Pons (tissue), 1 donor: ENCODE measurements around the gene PDYN.
A peak's percentile ranks its signal among the peaks of the same experiment; 100 is the strongest.

ENCODE experiments used
- DNase-seq: peaks from one replicate; pipeline ENCODE4 v3.0.0-alpha.2; 2016; ENCODE audit warnings: low spot score

PDYN gene

DNA sequence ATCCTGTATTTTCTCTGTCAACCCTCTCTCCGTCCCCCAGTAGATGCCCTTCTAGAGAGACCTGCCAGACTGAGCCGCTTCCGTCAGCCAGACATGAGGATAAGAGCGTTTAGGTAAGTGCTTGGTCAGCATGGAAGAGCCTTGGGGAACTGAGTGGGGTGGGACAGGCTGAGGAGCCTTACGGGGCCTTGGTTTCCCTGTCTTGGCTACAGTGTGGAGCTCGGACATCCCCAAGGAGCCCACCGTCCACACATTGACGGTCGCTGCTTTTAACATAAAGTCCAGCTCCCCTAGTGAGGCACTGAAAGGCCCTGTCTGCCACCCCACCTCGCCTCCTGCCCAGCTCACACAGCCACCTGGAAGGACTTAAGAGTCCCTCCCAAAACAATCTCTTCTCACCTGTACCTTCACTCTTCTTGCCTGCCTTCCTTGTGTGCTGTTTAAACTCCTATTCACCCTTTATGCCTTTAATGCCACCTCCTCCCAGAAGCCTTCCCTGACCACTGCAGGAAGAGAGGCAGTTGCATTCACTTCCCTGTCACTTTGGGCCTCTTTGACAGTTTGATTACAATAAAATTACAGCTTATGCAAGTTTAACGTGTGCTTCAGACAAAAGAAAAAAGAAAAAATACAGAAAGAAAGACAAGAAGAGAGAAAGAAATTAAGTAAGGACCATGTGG is 42.3 kb downstream of the PDYN start:
- DNase-seq: no peak

DNA sequence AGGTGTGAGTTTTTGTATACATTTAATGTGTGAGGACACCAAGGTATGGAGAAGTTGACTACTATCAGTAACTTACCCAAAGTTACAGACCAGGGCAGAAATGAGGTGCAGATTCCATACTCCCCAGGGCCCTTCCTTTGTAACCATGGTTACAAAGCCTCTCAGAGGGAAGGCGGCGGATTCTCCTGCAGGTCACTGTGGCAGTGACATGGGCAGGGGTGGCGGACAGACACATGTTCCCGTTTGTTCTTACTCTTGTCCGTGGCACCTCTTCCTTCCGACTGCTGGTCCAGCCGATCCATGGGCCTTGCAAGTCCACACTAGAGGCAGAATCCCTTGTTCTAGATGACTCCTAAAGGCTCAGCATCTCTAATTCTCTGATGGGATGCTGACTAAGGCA is 43.0 kb downstream of the PDYN start:
- DNase-seq: no peak

- DNase-seq: peak; percentile 40
These were observed 44.3 kb downstream of the PDYN start for GRCh38 chr20:1949347-1950100.

GRCh38 chr20:1947535-1947846 is 46.4 kb downstream of the PDYN start:
- no peak for DNase-seq

- peak; percentile 67 for DNase-seq
These were observed 46.9 kb downstream of the PDYN start for GRCh38 chr20:1946762-1947534.

DNA sequence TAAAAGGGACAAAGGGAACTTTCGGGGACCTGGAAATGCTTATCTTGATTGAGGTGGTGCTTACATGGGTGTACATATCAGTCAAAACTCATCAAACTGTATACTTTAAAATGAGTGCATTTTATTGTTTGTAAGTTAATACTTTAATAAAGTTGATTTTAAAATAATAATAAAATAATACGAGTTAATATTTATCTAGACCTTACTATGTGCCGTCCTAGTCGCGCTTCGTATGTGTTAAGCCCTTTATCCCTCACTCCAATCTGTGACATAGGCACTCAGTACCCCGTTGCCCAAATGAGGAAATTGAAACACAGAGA is 47.5 kb downstream of the PDYN start:
- no peak for DNase-seq

- DNase-seq: no peak
These were observed 48.2 kb downstream of the PDYN start for GRCh38 chr20:1945660-1946059.

GRCh38 chr20:1945134-1945618 is 48.7 kb downstream of the PDYN start:
- DNase-seq: peak; percentile 88

- DNase-seq: no peak
These were observed 49.3 kb downstream of the PDYN start for GRCh38 chr20:1944345-1945091.

DNA sequence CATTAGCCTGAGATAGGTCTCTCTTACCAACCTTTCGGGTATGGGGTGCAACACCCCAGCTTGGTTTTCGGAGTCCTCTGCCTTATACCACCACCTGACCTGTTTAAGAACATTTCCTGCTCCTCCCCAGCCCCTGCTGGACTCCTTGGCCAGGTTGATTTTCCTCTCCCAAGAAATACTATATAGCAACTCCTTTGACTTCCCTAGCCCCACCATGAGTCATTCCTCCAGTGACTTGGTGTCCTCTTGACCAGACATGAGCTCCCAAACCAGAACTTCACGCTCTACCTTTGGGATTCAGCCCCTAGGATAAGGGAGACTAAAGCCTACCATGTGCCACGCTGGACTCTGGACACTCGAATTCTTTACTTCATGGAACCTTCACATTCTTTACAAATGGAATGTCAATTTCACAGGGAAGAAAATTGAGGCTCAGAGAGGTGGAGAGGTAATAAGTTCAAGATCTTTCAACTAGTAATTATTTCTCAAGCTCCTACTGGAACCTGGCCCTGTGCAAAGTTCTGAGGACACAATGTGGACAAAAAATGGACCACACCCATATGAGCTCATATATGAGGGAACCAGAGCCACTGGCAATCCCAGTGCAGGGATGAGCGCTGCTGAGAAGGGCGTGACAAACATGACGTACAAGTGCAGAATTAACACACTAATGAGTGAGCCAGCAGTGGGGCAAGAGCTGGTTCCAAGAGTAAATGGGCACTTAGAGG is 50.4 kb downstream of the PDYN start:
- no peak for DNase-seq

- no peak for DNase-seq
These were observed 51.2 kb downstream of the PDYN start for GRCh38 chr20:1942486-1943274.

DNA sequence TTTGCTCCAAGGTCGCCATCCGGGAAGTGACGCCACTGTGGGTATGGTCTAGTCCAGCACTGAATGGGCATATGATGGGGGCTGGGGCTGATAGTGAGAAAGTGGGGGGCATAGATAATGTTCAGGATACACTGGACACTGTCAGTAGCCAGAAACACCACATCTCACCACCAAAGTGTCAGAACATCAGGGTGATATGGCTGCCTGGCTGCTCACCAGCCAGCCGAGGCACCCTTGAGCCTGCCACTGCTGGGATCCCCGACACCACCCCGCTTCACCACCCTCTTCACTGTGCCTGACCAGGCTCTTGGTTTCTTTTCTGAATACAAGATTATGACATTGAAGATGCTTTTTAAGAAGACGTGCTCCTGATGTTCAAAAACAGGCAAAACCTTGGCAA is 51.8 kb downstream of the PDYN start:
- no peak for DNase-seq

DNA sequence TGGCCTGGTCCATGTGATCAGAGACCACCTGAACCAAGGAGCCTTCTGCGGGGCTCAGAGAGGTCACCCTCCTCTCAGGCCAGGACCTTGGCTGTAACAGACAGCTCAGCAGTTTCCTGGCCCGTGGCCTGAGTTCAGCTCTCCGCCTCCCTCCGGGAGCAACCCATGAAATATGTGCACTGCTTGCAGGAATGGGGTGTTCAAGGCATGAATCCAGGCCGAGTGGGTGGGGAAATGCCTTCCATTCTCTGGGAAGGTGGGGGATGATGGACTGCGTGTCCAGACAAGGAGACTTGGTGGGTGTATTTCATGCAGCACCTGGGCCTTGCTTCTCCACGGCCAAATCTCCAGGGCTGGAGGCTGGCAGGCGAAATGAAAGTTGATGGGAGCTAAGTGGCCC is 52.6 kb downstream of the PDYN start:
- DNase-seq: no peak

DNA sequence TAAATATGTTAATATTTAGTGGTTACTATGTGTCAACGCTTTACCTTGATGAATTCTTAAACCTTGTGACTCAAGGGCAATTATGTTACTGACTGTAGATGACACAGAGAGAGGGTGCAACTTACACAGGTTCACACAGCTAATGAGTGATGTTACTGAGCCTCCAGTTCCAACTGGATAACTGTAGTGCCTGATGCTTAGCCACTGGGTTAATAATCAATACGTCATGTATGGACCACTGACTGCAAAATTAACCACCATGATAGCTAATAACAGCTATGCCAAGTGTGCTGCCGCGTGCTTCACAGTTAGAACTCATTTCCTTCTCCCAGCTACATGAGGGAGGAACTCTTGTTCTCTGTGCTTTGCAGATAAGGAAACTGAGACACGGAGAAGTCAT is 53.3 kb downstream of the PDYN start:
- no peak for DNase-seq

- DNase-seq: no peak
These were observed 54.6 kb downstream of the PDYN start for GRCh38 chr20:1939270-1939595.

DNA sequence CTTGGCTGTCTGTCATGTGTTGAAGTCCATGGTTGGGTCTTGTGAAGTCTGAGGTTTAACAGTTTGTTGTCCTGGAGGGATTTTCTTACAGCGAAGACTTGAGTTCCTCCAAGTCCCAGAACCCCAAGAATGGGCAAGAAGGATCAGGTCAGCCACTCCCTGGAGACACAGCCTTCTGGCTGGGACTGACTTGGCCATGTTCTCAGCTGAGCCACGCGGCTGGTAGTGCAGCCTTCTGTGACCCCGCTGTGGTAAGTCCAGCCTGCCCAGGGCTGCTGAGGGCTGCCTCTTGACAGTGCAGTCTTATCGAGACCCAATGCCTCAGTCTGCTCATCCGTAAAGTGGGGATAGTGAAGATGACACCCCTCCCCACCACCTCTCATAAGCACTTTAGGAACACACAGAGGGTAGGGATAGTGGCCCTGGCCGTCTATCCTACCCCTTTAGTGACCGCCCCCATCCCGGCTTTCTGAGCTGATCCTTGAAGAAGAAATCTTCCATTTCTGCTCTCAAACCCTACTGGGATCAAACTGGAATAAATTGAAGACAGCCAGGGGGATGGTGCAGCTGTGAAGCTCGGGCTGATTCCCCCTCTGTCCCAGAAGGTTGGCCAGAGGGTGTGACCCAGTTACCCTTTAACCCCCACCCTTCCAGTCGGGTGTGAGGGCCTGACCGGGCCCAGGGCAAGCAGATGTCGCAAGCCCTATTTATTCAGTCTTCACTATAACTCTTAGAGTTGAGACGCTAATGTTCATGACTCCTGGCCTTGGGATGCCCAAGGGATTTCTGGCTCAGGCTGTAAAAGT is 55.2 kb downstream of the PDYN start:
- no peak for DNase-seq

DNA sequence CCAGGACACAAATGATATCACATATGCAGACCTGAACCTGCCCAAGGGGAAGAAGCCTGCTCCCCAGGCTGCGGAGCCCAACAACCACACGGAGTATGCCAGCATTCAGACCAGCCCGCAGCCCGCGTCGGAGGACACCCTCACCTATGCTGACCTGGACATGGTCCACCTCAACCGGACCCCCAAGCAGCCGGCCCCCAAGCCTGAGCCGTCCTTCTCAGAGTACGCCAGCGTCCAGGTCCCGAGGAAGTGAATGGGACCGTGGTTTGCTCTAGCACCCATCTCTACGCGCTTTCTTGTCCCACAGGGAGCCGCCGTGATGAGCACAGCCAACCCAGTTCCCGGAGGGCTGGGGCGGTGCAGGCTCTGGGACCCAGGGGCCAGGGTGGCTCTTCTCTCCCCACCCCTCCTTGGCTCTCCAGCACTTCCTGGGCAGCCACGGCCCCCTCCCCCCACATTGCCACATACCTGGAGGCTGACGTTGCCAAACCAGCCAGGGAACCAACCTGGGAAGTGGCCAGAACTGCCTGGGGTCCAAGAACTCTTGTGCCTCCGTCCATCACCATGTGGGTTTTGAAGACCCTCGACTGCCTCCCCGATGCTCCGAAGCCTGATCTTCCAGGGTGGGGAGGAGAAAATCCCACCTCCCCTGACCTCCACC is 56.4 kb downstream of the PDYN start:
- no peak for DNase-seq

- peak; percentile 88 for DNase-seq
These were observed 58.0 kb downstream of the PDYN start for GRCh38 chr20:1935696-1936366.
